HepG2 (cell line): ENCODE data around the gene ANKHD1.

Source experiments
- CTCF ChIP-seq: sonication (generic); formaldehyde crosslinking; IDR thresholded peaks from 2 replicates; pipeline ENCODE4 v1.5.0; 2020; ENCODE audit warnings: mild to moderate bottlenecking, missing genetic modification reagents, moderate library complexity
- KLF13 ChIP-seq: sonication (generic); formaldehyde crosslinking; IDR thresholded peaks from 2 replicates; pipeline ENCODE4 v1.4.0; 2020; ENCODE audit warnings: mild to moderate bottlenecking, missing genetic modification reagents
- NFE2 ChIP-seq: sonication (generic); formaldehyde crosslinking; IDR thresholded peaks from 2 replicates; pipeline ENCODE4 v1.4.0; 2020; ENCODE audit warnings: missing genetic modification reagents
- SMC3 ChIP-seq: IDR thresholded peaks from 2 replicates; pipeline ENCODE4 v1.6.1; 2011; ENCODE audit warnings: low read length, improper control_type of control experiment
- ZNF678 ChIP-seq: sonication (generic); formaldehyde crosslinking; IDR thresholded peaks from 2 replicates; pipeline ENCODE4 v1.4.0; 2020; ENCODE audit warnings: mild to moderate bottlenecking, missing genetic modification reagents
- TF ChIP-seq, protein P1 (sequence below): sonication (generic); formaldehyde crosslinking; IDR thresholded peaks from 2 replicates; pipeline ENCODE4 v1.9.0; 2021; ENCODE audit warnings: missing genetic modification reagents, borderline replicate concordance

GRCh38 chr5:140567136-140567818, 165.6 kb downstream of the ANKHD1 start:
- no peak for TF ChIP-seq ZNF678
- TF ChIP-seq, protein P1, sequence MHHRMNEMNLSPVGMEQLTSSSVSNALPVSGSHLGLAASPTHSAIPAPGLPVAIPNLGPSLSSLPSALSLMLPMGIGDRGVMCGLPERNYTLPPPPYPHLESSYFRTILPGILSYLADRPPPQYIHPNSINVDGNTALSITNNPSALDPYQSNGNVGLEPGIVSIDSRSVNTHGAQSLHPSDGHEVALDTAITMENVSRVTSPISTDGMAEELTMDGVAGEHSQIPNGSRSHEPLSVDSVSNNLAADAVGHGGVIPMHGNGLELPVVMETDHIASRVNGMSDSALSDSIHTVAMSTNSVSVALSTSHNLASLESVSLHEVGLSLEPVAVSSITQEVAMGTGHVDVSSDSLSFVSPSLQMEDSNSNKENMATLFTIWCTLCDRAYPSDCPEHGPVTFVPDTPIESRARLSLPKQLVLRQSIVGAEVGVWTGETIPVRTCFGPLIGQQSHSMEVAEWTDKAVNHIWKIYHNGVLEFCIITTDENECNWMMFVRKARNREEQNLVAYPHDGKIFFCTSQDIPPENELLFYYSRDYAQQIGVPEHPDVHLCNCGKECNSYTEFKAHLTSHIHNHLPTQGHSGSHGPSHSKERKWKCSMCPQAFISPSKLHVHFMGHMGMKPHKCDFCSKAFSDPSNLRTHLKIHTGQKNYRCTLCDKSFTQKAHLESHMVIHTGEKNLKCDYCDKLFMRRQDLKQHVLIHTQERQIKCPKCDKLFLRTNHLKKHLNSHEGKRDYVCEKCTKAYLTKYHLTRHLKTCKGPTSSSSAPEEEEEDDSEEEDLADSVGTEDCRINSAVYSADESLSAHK (CRISPR knock-in tag) = no peak
- no peak for TF ChIP-seq CTCF (CRISPR knock-in tag)
- TF ChIP-seq SMC3 = no peak
- no peak for TF ChIP-seq KLF13 (CRISPR knock-in tag)
- TF ChIP-seq NFE2 (CRISPR knock-in tag) = no peak
